Ishikawa (cell line): ENCODE data around the gene PRDM4.

Source experiments
- CEBPB ChIP-seq: IDR thresholded peaks from 2 replicates; pipeline ENCODE4 v1.6.1; 2012
- CREB1 ChIP-seq: IDR thresholded peaks from 2 replicates; pipeline ENCODE4 v1.6.1; 2012; ENCODE audit warnings: low read depth
- EGR1 ChIP-seq: IDR thresholded peaks from 2 replicates; pipeline ENCODE4 v1.6.1; 2012
- EP300 ChIP-seq: IDR thresholded peaks from 2 replicates; pipeline ENCODE4 v1.6.1; 2012; ENCODE audit warnings: borderline replicate concordance
- FOXM1 ChIP-seq: IDR thresholded peaks from 2 replicates; pipeline ENCODE4 v1.6.1; 2012; ENCODE audit warnings: low read depth, borderline replicate concordance
- MAX ChIP-seq: IDR thresholded peaks from 2 replicates; pipeline ENCODE4 v1.6.1; 2012
- NFIC ChIP-seq: IDR thresholded peaks from 2 replicates; pipeline ENCODE4 v1.6.1; 2012
- RAD21 ChIP-seq: IDR thresholded peaks from 2 replicates; pipeline ENCODE4 v1.6.1; 2012; ENCODE audit warnings: low read depth
- TAF1 ChIP-seq: IDR thresholded peaks from 2 replicates; pipeline ENCODE4 v1.6.1; 2012; ENCODE audit warnings: low read depth, mild to moderate bottlenecking
- TCF12 ChIP-seq: IDR thresholded peaks from 2 replicates; pipeline ENCODE4 v1.6.1; 2012; ENCODE audit warnings: low read depth
- TEAD4 ChIP-seq: IDR thresholded peaks from 2 replicates; pipeline ENCODE4 v1.6.1; 2012
- USF1 ChIP-seq: IDR thresholded peaks from 2 replicates; pipeline ENCODE4 v1.6.1; 2012
- YY1 ChIP-seq: IDR thresholded peaks from 2 replicates; pipeline ENCODE4 v1.6.1; 2012; ENCODE audit warnings: low read depth
- ZBTB7A ChIP-seq: IDR thresholded peaks from 2 replicates; pipeline ENCODE4 v1.6.1; 2012; ENCODE audit warnings: low read depth
- TF ChIP-seq, protein P1 (sequence below): IDR thresholded peaks from 2 replicates; pipeline ENCODE4 v1.6.1; 2012; ENCODE audit warnings: low read depth, mild to moderate bottlenecking

Gene PRDM4

DNA sequence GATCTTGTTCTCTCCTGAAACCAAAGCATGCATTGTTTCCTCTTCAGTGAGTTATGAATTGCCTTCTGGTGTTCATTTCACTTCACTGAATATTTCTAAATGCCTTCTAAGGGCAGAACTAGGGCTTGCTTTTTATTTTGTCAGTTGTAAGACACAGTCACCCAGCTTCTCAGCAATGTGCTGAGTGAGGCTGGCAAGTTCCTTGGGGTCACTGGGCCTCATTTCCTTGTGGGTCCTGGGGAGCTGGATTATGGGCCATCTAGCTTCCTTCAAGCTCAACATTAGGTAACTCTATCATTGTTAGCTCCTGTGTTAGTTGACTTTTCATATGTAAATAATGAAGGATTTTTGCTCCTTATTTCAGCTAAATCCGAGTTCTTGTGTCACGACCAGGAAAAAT lies 27.3 kb upstream of the PRDM4 start:
- no peak for TF ChIP-seq RAD21
- TF ChIP-seq ZBTB7A = no peak
- no peak for TF ChIP-seq EGR1
- TF ChIP-seq NFIC = no peak
- TF ChIP-seq TEAD4 = no peak
- no peak for TF ChIP-seq CREB1
- no peak for TF ChIP-seq EP300
- no peak for TF ChIP-seq MAX
- TF ChIP-seq YY1 = no peak
- no peak for TF ChIP-seq TAF1
- TF ChIP-seq, protein P1, sequence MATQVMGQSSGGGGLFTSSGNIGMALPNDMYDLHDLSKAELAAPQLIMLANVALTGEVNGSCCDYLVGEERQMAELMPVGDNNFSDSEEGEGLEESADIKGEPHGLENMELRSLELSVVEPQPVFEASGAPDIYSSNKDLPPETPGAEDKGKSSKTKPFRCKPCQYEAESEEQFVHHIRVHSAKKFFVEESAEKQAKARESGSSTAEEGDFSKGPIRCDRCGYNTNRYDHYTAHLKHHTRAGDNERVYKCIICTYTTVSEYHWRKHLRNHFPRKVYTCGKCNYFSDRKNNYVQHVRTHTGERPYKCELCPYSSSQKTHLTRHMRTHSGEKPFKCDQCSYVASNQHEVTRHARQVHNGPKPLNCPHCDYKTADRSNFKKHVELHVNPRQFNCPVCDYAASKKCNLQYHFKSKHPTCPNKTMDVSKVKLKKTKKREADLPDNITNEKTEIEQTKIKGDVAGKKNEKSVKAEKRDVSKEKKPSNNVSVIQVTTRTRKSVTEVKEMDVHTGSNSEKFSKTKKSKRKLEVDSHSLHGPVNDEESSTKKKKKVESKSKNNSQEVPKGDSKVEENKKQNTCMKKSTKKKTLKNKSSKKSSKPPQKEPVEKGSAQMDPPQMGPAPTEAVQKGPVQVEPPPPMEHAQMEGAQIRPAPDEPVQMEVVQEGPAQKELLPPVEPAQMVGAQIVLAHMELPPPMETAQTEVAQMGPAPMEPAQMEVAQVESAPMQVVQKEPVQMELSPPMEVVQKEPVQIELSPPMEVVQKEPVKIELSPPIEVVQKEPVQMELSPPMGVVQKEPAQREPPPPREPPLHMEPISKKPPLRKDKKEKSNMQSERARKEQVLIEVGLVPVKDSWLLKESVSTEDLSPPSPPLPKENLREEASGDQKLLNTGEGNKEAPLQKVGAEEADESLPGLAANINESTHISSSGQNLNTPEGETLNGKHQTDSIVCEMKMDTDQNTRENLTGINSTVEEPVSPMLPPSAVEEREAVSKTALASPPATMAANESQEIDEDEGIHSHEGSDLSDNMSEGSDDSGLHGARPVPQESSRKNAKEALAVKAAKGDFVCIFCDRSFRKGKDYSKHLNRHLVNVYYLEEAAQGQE = no peak

GRCh38 chr12:107783406-107784376 lies 22.8 kb upstream of the PRDM4 start:
- TF ChIP-seq CEBPB (no peak), FOXM1 (no peak), USF1 (no peak), EP300 (no peak), YY1 (no peak)

DNA sequence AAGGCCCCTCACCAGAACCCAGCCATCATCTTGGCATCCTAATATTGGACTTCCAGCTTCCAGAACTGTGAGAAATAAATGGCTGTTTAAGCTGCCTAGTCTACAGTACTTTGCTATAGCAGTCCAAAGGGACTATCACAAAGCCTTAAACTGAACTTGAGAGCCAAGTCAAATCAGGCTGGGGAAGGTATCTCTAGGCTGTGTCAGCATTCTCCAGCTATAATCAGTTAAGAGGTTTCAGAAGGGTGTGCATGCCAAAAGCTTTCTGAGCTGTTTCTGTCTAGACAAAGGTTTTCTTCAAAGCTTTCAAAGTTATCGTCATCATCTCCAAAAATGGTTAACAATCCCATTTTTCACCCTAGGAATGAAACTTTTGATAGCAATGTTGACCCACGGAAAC lies 21.1 kb upstream of the PRDM4 start:
- TF ChIP-seq RAD21 (no peak), USF1 (no peak), FOXM1 (no peak), EP300 (no peak), CEBPB (no peak), TCF12 (no peak), EGR1 (no peak), MAX (no peak), NFIC (no peak), ZBTB7A (no peak), TEAD4 (no peak), TAF1 (no peak), CREB1 (no peak), YY1 (no peak)
- TF ChIP-seq, protein P1 = no peak

DNA sequence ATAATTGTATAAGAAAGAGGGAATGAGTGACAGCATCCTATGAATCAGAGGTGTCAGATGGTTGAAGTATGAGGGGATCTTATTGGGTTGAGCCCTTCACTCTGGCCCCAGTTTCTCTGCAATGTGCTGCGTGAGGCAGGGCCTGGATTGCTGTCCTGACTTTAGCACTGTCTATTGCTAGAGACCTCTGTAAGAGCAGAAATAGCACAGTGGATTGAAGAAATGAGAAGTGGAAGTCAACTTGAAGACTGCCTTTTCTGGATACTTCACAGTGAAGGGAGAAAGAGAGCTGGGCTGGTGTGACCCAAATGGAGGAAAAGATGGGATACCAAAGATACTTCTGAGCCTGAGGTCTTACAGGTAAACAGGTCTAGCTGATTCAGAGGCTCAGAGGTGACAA lies 19.4 kb upstream of the PRDM4 start:
- no peak for TF ChIP-seq ZBTB7A
- TF ChIP-seq CEBPB = no peak
- no peak for TF ChIP-seq NFIC

DNA sequence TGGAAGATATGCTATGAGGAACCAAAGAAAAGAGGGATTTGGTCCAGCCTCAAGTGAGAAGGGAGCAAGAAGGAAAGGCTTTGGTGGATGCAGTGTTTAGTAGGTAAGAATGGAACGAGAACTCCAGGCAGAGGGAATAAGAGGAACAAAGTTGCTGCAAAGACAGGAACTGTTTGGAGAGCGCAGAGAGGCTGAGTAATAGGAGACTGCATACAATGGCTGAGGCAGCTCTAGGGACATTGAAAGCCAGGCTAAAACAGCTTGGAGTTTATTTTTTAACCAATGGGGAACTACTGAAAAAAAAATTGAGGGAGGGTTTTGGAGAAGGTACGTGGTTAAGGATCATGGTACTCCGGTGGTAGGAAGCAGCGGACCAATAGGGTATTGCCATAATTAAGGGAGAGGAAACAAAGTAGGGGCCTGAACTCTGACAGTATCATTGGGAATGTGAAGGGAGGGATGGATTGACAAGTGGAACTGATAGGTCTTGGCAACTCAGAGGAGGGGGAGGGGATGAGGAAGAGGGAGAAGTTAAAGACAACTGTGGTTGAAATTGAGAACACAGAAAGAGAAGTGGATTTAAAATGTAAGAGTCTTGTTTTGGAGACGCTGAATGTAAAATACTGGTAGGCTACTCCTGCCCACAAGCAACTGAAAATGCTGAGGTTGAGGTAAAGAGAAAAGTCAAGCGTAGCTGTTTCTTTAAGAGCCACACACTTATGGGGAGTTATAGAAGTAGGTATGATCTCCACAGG lies 18.3 kb upstream of the PRDM4 start:
- TF ChIP-seq TAF1 (no peak), FOXM1 (no peak), NFIC (no peak), CREB1 (no peak), TCF12 (no peak), USF1 (no peak), YY1 (no peak), EP300 (no peak), CEBPB (no peak)
